Stimulated activated naive B cell treated with anti-CD40 and anti-IgM and Interleukin-4, amounts not matched to agents 10 μg/mL and 1 μg/mL and 100 μg/mL, for 72 hours (primary cell): ENCODE measurements around the gene FASN.
A peak's percentile ranks its signal among the peaks of the same experiment; 100 is the strongest.

Experiments
- ATAC-seq, 2 donors: fragments of 150-1000 bp; cut with Tn5 transposase; replicated peaks; 2 replicates each; pipeline ENCODE4 v1.10.0; 2021; ENCODE audit warnings: moderate library complexity in 1 of 2
- DNase-seq: peaks from one replicate; pipeline ENCODE4 v3.0.0; 2021
- H3K27ac Mint-ChIP-seq: one replicate; pipeline ENCODE4 v1.8.0; 2022; ENCODE audit warnings: mild to moderate bottlenecking, mixed read lengths
- H3K27me3 Mint-ChIP-seq, 2 donors: one replicate each; pipeline ENCODE4 v1.8.0; 2022; ENCODE audit warnings: mixed read lengths in 2 of 2
- H3K36me3 Mint-ChIP-seq, 2 donors: one replicate each; pipeline ENCODE4 v1.8.0; 2022; ENCODE audit warnings: mixed read lengths in 2 of 2, mild to moderate bottlenecking in 1 of 2
- H3K4me1 Mint-ChIP-seq, 2 donors: one replicate each; pipeline ENCODE4 v1.8.0; 2022; ENCODE audit warnings: mixed read lengths in 2 of 2, mild to moderate bottlenecking in 1 of 2
- H3K4me3 Mint-ChIP-seq, 2 donors: one replicate each; pipeline ENCODE4 v1.8.0; 2022; ENCODE audit warnings: mild to moderate bottlenecking in 2 of 2, mixed read lengths in 2 of 2, moderate library complexity in 1 of 2
- H3K9me3 Mint-ChIP-seq, 2 donors: one replicate each; pipeline ENCODE4 v1.8.0; 2022; ENCODE audit warnings: mixed read lengths in 2 of 2, mild to moderate bottlenecking in 1 of 2

The FASN gene

GRCh38 chr17:82070611-82071010, 27.4 kb downstream of the FASN start:
- Mint-ChIP-seq H3K4me3 (no peak overlapping the region), H3K36me3 (no peaks in the 10 kb centered on the region), H3K4me1 (peaks cover 0 to 8% of the 10 kb centered on the region in 2 donors), H3K27me3 (no peaks in the 10 kb centered on the region), H3K27ac (no peak overlapping the region), H3K9me3 (no peaks in the 10 kb centered on the region)
- ATAC-seq (no peak), DNase-seq (no peak)

GRCh38 chr17:82065638-82066303, 32.3 kb downstream of the FASN start, which contains the start of gene DUS1L:
DUS1L (minus strand) TSS chr17:82065804; CDS start chr17:82065059, 745 bp downstream.
- Mint-ChIP-seq H3K4me1 (peaks cover 5 to 25% of the 10 kb centered on the region in 2 donors), H3K9me3 (no peaks in the 10 kb centered on the region), H3K4me3 (peak within 1 kb of the TSS; percentile 83 to 87), H3K27ac (peak within 1 kb of the TSS; percentile 93), H3K36me3 (peaks cover 2 to 7% of the 10 kb centered on the region in 2 donors), H3K27me3 (no peaks in the 10 kb centered on the region)
- ATAC-seq: peak; percentile 85 to 91
- peak; percentile 68 for DNase-seq

DNA sequence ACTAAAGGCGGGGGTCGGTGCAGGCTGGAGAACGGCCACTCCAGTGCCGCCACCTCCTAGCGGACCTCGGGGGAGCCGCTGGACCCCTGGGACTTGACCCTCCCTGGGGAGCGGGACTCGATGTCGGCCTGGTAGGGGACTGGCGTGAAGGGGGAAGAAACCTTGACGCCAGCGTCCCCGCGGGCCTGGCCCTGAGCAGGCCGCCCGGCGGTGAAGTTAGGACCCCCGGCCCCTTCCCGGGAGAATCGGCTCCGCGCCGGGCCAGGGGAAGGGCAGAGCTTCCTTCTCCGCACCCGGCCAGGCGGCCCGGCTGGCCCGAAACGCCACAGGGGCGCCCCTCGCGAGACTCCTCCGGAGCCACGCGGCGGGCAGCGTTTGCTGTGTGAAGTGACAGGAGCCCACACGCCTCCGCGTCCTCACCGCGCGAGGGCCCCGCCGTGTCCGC, 32.8 kb downstream of the FASN start:
- no peaks in the 10 kb centered on the region for H3K9me3 Mint-ChIP-seq
- peaks cover 5 to 28% of the 10 kb centered on the region in 2 donors for H3K4me1 Mint-ChIP-seq
- peak; percentile 35 for DNase-seq
- peak; percentile 67 to 74 for ATAC-seq
- peaks cover 4 to 9% of the 10 kb centered on the region in 2 donors for H3K36me3 Mint-ChIP-seq
- H3K4me3 Mint-ChIP-seq: peak overlapping the region; percentile 77 to 79
- H3K27me3 Mint-ChIP-seq: no peaks in the 10 kb centered on the region
- H3K27ac Mint-ChIP-seq: peak overlapping the region; percentile 93

GRCh38 chr17:82064433-82065192, 33.4 kb downstream of the FASN start:
- peak overlapping the region; percentile 93 for H3K27ac Mint-ChIP-seq
- H3K27me3 Mint-ChIP-seq: no peaks in the 10 kb centered on the region
- H3K4me1 Mint-ChIP-seq: peaks cover 5 to 34% of the 10 kb centered on the region in 2 donors
- peaks cover 4 to 13% of the 10 kb centered on the region in 2 donors for H3K36me3 Mint-ChIP-seq
- DNase-seq (no peak), ATAC-seq (no peak)
- no peaks in the 10 kb centered on the region for H3K9me3 Mint-ChIP-seq
- peak overlapping the region; percentile 77 to 79 for H3K4me3 Mint-ChIP-seq

GRCh38 chr17:82063424-82064415, 34.3 kb downstream of the FASN start:
- ATAC-seq (no peak), DNase-seq (no peak)
- H3K4me3 Mint-ChIP-seq: peak overlapping the region; percentile 77 to 79
- H3K36me3 Mint-ChIP-seq: peaks cover 5 to 15% of the 10 kb centered on the region in 2 donors
- no peaks in the 10 kb centered on the region for H3K27me3 Mint-ChIP-seq
- H3K9me3 Mint-ChIP-seq: no peaks in the 10 kb centered on the region
- peaks cover 5 to 34% of the 10 kb centered on the region in 2 donors for H3K4me1 Mint-ChIP-seq
- peak overlapping the region; percentile 25 for H3K27ac Mint-ChIP-seq

DNA sequence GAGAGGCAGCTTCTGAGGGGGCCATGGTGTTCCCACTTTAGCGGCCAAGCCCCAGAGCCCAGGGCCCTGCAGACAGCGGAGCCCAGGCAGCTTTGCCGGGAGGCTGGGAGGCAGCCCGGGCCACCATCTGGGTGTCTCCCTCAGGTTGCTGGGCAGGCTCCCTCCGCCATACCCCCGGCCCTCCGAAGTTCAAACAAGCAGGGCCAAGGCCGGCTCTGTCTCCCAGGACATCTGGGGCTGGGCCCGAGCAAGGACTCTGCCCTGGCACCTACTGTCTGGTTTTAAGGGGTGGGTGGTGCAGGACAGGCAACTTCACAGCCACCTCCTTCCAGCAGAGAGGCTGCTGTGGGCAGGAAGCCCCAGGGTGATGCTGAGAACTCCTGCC, 35.1 kb downstream of the FASN start:
- DNase-seq: no peak
- ATAC-seq: no peak
- Mint-ChIP-seq H3K36me3 (peaks cover 8 to 20% of the 10 kb centered on the region in 2 donors), H3K9me3 (no peaks in the 10 kb centered on the region), H3K27ac (no peak overlapping the region), H3K27me3 (no peaks in the 10 kb centered on the region), H3K4me3 (no peak overlapping the region), H3K4me1 (peaks cover 5 to 34% of the 10 kb centered on the region in 2 donors)

GRCh38 chr17:82062076-82062983, 35.7 kb downstream of the FASN start:
- DNase-seq: no peak
- Mint-ChIP-seq H3K27me3 (no peaks in the 10 kb centered on the region), H3K36me3 (peaks cover 12 to 24% of the 10 kb centered on the region in 2 donors), H3K27ac (peak overlapping the region; percentile 77), H3K9me3 (no peaks in the 10 kb centered on the region), H3K4me3 (no peak overlapping the region), H3K4me1 (peaks cover 5 to 34% of the 10 kb centered on the region in 2 donors)
- ATAC-seq: no peak

GRCh38 chr17:82061047-82061925, 36.8 kb downstream of the FASN start:
- H3K9me3 Mint-ChIP-seq: no peaks in the 10 kb centered on the region
- ATAC-seq: no peak
- no peak for DNase-seq
- H3K4me1 Mint-ChIP-seq: peaks cover 5 to 30% of the 10 kb centered on the region in 2 donors
- no peaks in the 10 kb centered on the region for H3K27me3 Mint-ChIP-seq
- no peak overlapping the region for H3K4me3 Mint-ChIP-seq
- peaks cover 12 to 24% of the 10 kb centered on the region in 2 donors for H3K36me3 Mint-ChIP-seq
- peak overlapping the region; percentile 51 for H3K27ac Mint-ChIP-seq

GRCh38 chr17:82060614-82061013, 37.4 kb downstream of the FASN start:
- H3K9me3 Mint-ChIP-seq: no peaks in the 10 kb centered on the region
- DNase-seq: no peak
- H3K4me1 Mint-ChIP-seq: peaks cover 5 to 26% of the 10 kb centered on the region in 2 donors
- peaks cover 16 to 28% of the 10 kb centered on the region in 2 donors for H3K36me3 Mint-ChIP-seq
- no peaks in the 10 kb centered on the region for H3K27me3 Mint-ChIP-seq
- peak overlapping the region; percentile 42 for H3K27ac Mint-ChIP-seq
- no peak for ATAC-seq
- H3K4me3 Mint-ChIP-seq: no peak overlapping the region

- Mint-ChIP-seq H3K9me3 (no peaks in the 10 kb centered on the region), H3K27ac (peak overlapping the region; percentile 37), H3K4me1 (peaks cover 7 to 26% of the 10 kb centered on the region in 2 donors), H3K27me3 (no peaks in the 10 kb centered on the region), H3K36me3 (peaks cover 18 to 31% of the 10 kb centered on the region in 2 donors), H3K4me3 (no peak overlapping the region)
- ATAC-seq: no peak
- no peak for DNase-seq
Measured at GRCh38 chr17:82060001-82060380, 38.0 kb downstream of the FASN start.

DNA sequence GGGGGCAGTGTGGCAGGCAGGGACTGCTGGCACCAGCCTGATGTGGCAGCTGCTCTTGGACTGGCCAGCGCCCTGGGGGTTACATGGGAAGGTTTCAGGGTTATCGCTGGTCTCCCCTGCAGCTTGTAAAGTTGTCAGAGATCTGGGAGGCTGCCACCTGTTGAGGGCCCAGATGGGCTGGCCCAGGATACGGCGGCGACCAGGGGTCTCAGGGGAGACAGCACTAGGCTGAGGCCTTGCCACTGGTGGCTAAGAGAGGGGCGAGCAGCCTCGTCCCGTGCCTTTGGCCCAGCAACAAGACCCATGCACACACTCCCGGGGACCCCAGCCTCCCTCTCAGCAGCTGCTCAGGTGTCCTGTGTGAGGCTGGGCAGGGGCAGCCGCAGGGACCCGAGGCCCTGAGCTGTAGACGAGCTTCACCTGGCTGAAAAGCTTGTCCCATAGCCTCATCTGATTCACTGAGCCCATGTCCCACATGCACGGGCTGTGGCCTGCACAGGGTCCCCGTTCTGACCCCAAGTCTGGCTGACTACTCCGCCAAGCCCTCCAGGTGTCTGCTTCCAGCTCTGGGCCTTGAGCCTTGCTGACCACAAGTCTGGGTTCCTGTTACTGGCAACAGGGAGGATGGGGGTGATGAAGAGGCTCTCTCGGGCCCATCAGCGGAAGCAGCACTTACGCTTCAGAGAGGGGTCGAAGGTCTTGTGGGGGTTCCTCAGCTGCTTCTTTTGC, 38.6 kb downstream of the FASN start:
- no peak for DNase-seq
- H3K4me3 Mint-ChIP-seq: no peak overlapping the region
- H3K27me3 Mint-ChIP-seq: no peaks in the 10 kb centered on the region

GRCh38 chr17:82058855-82059249, 39.2 kb downstream of the FASN start:
- Mint-ChIP-seq H3K4me1 (peaks cover 4 to 22% of the 10 kb centered on the region in 2 donors), H3K27me3 (no peaks in the 10 kb centered on the region), H3K36me3 (peaks cover 20 to 34% of the 10 kb centered on the region in 2 donors), H3K4me3 (no peak overlapping the region), H3K9me3 (no peaks in the 10 kb centered on the region), H3K27ac (peak overlapping the region; percentile 56)
- ATAC-seq: no peak
- DNase-seq: no peak

More for the DNA sequence above, 38.6 kb downstream of the FASN start:
- Mint-ChIP-seq H3K9me3 (no peaks in the 10 kb centered on the region), H3K27ac (no peak overlapping the region), H3K4me1 (peaks cover 7 to 22% of the 10 kb centered on the region in 2 donors), H3K36me3 (peaks cover 20 to 34% of the 10 kb centered on the region in 2 donors)
- no peak for ATAC-seq
